Liver (tissue), 9 donors: ENCODE measurements around the gene SIGLEC7. TPM values are rescaled to one million over a fixed set of nuclear protein-coding genes. Genes with fewer than 3 reads are reported as not detected.

ENCODE experiments used
- DNase-seq: peaks from one replicate; pipeline ENCODE4 v3.0.0-alpha.2; 2017; ENCODE audit warnings: low spot score
- H3K27ac ChIP-seq, 2 donors: one replicate each; pipeline ENCODE4 v1.7.0; 2013; ENCODE audit warnings: inconsistent platforms in 2 of 2, low read length in 2 of 2, control low read depth in 1 of 2, low read depth in 1 of 2, mild to moderate bottlenecking in 1 of 2
- H3K27me3 ChIP-seq, 4 donors: one replicate each; pipeline versions ENCODE4 v1.6.1 to v1.7.0; 2013; ENCODE audit warnings: low read length in 3 of 4, inconsistent platforms in 1 of 4, mild to moderate bottlenecking in 1 of 4, moderate library complexity in 1 of 4; ENCODE audit not compliant: control insufficient read depth in 4 of 4, insufficient read depth in 4 of 4
- H3K36me3 ChIP-seq, 4 donors: one replicate each; pipeline versions ENCODE4 v1.6.1 to v1.7.0; 2013; ENCODE audit warnings: low read length in 3 of 4, mild to moderate bottlenecking in 3 of 4, low read depth in 1 of 4, moderate library complexity in 1 of 4; ENCODE audit not compliant: control insufficient read depth in 4 of 4, insufficient read depth in 3 of 4
- H3K4me1 ChIP-seq, 4 donors: one replicate each; pipeline versions ENCODE4 v1.6.1 to v1.7.0; 2013; ENCODE audit warnings: low read length in 3 of 4, mild to moderate bottlenecking in 3 of 4, moderate library complexity in 1 of 4; ENCODE audit not compliant: control insufficient read depth in 4 of 4, insufficient read depth in 4 of 4
- H3K4me3 ChIP-seq, 3 donors: one replicate each; pipeline versions ENCODE4 v1.6.1 to v1.7.0; 2013; ENCODE audit warnings: low read length in 3 of 3, control low read depth in 1 of 3, low read depth in 1 of 3, mild to moderate bottlenecking in 1 of 3
- H3K9ac ChIP-seq, 2 donors: one replicate each; pipeline ENCODE4 v1.7.0; 2013; ENCODE audit warnings: low read length in 2 of 2, mild to moderate bottlenecking in 2 of 2, moderate library complexity in 2 of 2, control low read depth in 1 of 2, low read depth in 1 of 2
- H3K9me3 ChIP-seq, 4 donors: one replicate each; pipeline versions ENCODE4 v1.6.1 to v1.7.0; 2013; ENCODE audit warnings: low read length in 3 of 4; ENCODE audit not compliant: control insufficient read depth in 4 of 4
- ATF3 ChIP-seq: IDR thresholded peaks from 2 replicates; pipeline ENCODE4 v1.6.1; 2016; ENCODE audit warnings: antibody characterized with exemption
- CTCF ChIP-seq: fragments of 150-350 bp; IDR thresholded peaks from 2 replicates; pipeline ENCODE4 v1.5.1; 2017; ENCODE audit warnings: improper control_type of control experiment, low read depth, low read length; ENCODE audit not compliant: missing input control
- EGR1 ChIP-seq, 2 donors: IDR thresholded peaks; 2 replicates each; pipeline ENCODE4 v1.6.1; 2016 to 2018; ENCODE audit warnings: antibody characterized with exemption in 2 of 2, low read depth in 2 of 2
- FOXA1 ChIP-seq: IDR thresholded peaks from 2 replicates; pipeline ENCODE4 v1.6.1; 2016; ENCODE audit warnings: antibody characterized with exemption
- FOXA2 ChIP-seq: IDR thresholded peaks from 2 replicates; pipeline ENCODE4 v1.6.1; 2016; ENCODE audit warnings: antibody characterized with exemption
- GABPA ChIP-seq, 2 donors: IDR thresholded peaks in 1 of 2; conservative IDR thresholded peaks in 1 of 2; 2 replicates each; pipeline ENCODE4 v1.6.1; 2016; ENCODE audit warnings: antibody characterized with exemption in 2 of 2, mild to moderate bottlenecking in 1 of 2, moderate library complexity in 1 of 2
- HNF4A ChIP-seq, 2 donors: conservative IDR thresholded peaks; 2 replicates each; pipeline ENCODE4 v1.6.1; 2016; ENCODE audit warnings: antibody characterized with exemption in 2 of 2, mild to moderate bottlenecking in 2 of 2
- HNF4G ChIP-seq: IDR thresholded peaks from 2 replicates; pipeline ENCODE4 v1.6.1; 2016; ENCODE audit warnings: antibody characterized with exemption
- JUND ChIP-seq, 2 donors: IDR thresholded peaks; 2 replicates each; pipeline ENCODE4 v1.6.1; 2016; ENCODE audit warnings: antibody characterized with exemption in 2 of 2
- MAX ChIP-seq: IDR thresholded peaks from 2 replicates; pipeline ENCODE4 v1.6.1; 2016; ENCODE audit warnings: antibody characterized with exemption
- NR2F2 ChIP-seq: IDR thresholded peaks from 2 replicates; pipeline ENCODE4 v1.6.1; 2016; ENCODE audit warnings: antibody characterized with exemption
- RAD21 ChIP-seq, 2 donors: IDR thresholded peaks; 2 replicates each; pipeline ENCODE4 v1.6.1; 2016; ENCODE audit warnings: antibody characterized with exemption in 2 of 2, mild to moderate bottlenecking in 2 of 2
- REST ChIP-seq: IDR thresholded peaks from 2 replicates; pipeline ENCODE4 v1.6.1; 2016; ENCODE audit warnings: antibody characterized with exemption, mild to moderate bottlenecking
- RXRA ChIP-seq, 2 donors: IDR thresholded peaks; 2 replicates each; pipeline ENCODE4 v1.6.1; 2017 to 2018; ENCODE audit warnings: antibody characterized with exemption in 2 of 2, mild to moderate bottlenecking in 1 of 2
- SP1 ChIP-seq: IDR thresholded peaks from 2 replicates; pipeline ENCODE4 v1.6.1; 2018; ENCODE audit warnings: antibody characterized with exemption, mild to moderate bottlenecking
- TAF1 ChIP-seq: conservative IDR thresholded peaks from 2 replicates; pipeline ENCODE4 v1.6.1; 2016; ENCODE audit warnings: antibody characterized with exemption, mild to moderate bottlenecking
- YY1 ChIP-seq: IDR thresholded peaks from 2 replicates; pipeline ENCODE4 v1.6.1; 2016; ENCODE audit warnings: antibody characterized with exemption, mild to moderate bottlenecking
- ZBTB33 ChIP-seq: IDR thresholded peaks from 2 replicates; pipeline ENCODE4 v1.6.1; 2016; ENCODE audit warnings: antibody characterized with exemption
- WGBS: extraction: QIAGEN DNeasy Blood & Tissue Kit; methylation state at CpG from one replicate; pipeline ENCODE4 v1.1.7; 2013; 5-methylcytosine and 5-hydroxymethylcytosine counted together
- polyA plus RNA-seq, 2 donors: library from polyadenylated mRNA; stranded (reverse) in 1 of 2; unstranded in 1 of 2; fragments of 200-250 nt in 1 of 2; fragments of >200 nt in 1 of 2; fragmentation: Nextera tagmentation in 1 of 2; extraction: Ambion mirVana in 1 of 2; gene quantifications; one replicate each; pipeline versions ENCODE4 v1.2.1 to v1.2.3, GENCODE V29; 2013 to 2015
- total RNA-seq, 2 donors: library from RNA; depleted of rRNA; stranded (reverse); fragments of >200 nt; gene quantifications; one replicate each; pipeline ENCODE4 v1.2.3, GENCODE V29; 2014
- donor health status: healthy.
- donor health status: healthy.
- donor health status: healthy.
- donor health status: healthy.
- donor health status: healthy.

SIGLEC7 gene
- total and polyA plus RNA-seq, 4 donors: 2.7 to 4.8 (median 3.9) TPM

- no peak for TF ChIP-seq HNF4A (conservative IDR thresholded peaks at IDR 0.05)
- no peak for TF ChIP-seq TAF1
- TF ChIP-seq CTCF: no peak
- no peak for TF ChIP-seq GABPA (IDR thresholded peaks at IDR 0.05 in 1 of 2, conservative IDR thresholded peaks at IDR 0.05 in 1 of 2)
- H3K4me3 ChIP-seq: no peak overlapping the region
- no peaks in the 10 kb centered on the region for H3K36me3 ChIP-seq
- no peak overlapping the region for H3K9ac ChIP-seq
- H3K27me3 ChIP-seq: no peaks in the 10 kb centered on the region
- no peak for DNase-seq
- 86% methylated on average over 4 of the region's 4 CpGs for WGBS
- no peaks in the 10 kb centered on the region for H3K4me1 ChIP-seq
- H3K27ac ChIP-seq: no peak overlapping the region
- no peaks in the 10 kb centered on the region for H3K9me3 ChIP-seq
These were observed 19.9 kb downstream of the SIGLEC7 start for GRCh38 chr19:51161867-51162496.

- H3K4me3 ChIP-seq: no peak overlapping the region
- 61% methylated on average over 3 of the region's 3 CpGs for WGBS
These were observed 21.2 kb downstream of the SIGLEC7 start for GRCh38 chr19:51163257-51163656.

GRCh38 chr19:51164215-51164614, 22.1 kb downstream of the SIGLEC7 start:
- no peak for DNase-seq
- Histone ChIP-seq H3K4me3 (no peak overlapping the region), H3K27me3 (peaks cover 0 to 4% (median 0%) of the 10 kb centered on the region in 4 donors), H3K27ac (no peak overlapping the region), H3K9ac (no peak overlapping the region), H3K36me3 (no peaks in the 10 kb centered on the region), H3K9me3 (no peaks in the 10 kb centered on the region), H3K4me1 (no peaks in the 10 kb centered on the region)
- WGBS: 65% methylated on average over 3 of the region's 3 CpGs
- TF ChIP-seq ZBTB33 (no peak), FOXA2 (no peak), FOXA1 (no peak), NR2F2 (no peak), GABPA (IDR thresholded peaks at IDR 0.05 in 1 of 2, conservative IDR thresholded peaks at IDR 0.05 in 1 of 2) (no peak), RXRA (IDR thresholded peaks at IDR 0.05) (no peak), RAD21 (IDR thresholded peaks at IDR 0.05) (no peak), YY1 (no peak), MAX (no peak), JUND (IDR thresholded peaks at IDR 0.05) (no peak), REST (no peak), EGR1 (IDR thresholded peaks at IDR 0.05; ENCODE audit: low read depth in 2 of 2) (no peak), HNF4A (conservative IDR thresholded peaks at IDR 0.05) (no peak), SP1 (no peak)

More at GRCh38 chr19:51163257-51163656, 21.2 kb downstream of the SIGLEC7 start:
- no peak overlapping the region for H3K27ac ChIP-seq
- H3K36me3 ChIP-seq: no peaks in the 10 kb centered on the region
- no peak overlapping the region for H3K9ac ChIP-seq
- H3K9me3 ChIP-seq: no peaks in the 10 kb centered on the region
- H3K4me1 ChIP-seq: no peaks in the 10 kb centered on the region
- no peak for DNase-seq
- H3K27me3 ChIP-seq: peaks cover 0 to 3% (median 0%) of the 10 kb centered on the region in 4 donors
- no peak for TF ChIP-seq NR2F2
- no peak for TF ChIP-seq ATF3
- no peak for TF ChIP-seq HNF4G
- no peak for TF ChIP-seq FOXA1
- no peak for TF ChIP-seq HNF4A (conservative IDR thresholded peaks at IDR 0.05)
- no peak for TF ChIP-seq TAF1
- TF ChIP-seq MAX: no peak
- TF ChIP-seq SP1: no peak
- no peak for TF ChIP-seq FOXA2
- TF ChIP-seq GABPA (IDR thresholded peaks at IDR 0.05 in 1 of 2, conservative IDR thresholded peaks at IDR 0.05 in 1 of 2): no peak
- no peak for TF ChIP-seq RAD21 (IDR thresholded peaks at IDR 0.05)
- TF ChIP-seq EGR1 (IDR thresholded peaks at IDR 0.05; ENCODE audit: low read depth in 2 of 2): no peak
- no peak for TF ChIP-seq JUND (IDR thresholded peaks at IDR 0.05)
